GM19193 (cell line): ENCODE data around the gene NDC1.

Experiments used
- POLR2A ChIP-seq: IDR thresholded peaks from 4 replicates; pipeline ENCODE4 v1.6.1; 2011; ENCODE audit not compliant: insufficient read depth, insufficient read length; ENCODE audit errors: extremely low read depth

NDC1 gene

DNA sequence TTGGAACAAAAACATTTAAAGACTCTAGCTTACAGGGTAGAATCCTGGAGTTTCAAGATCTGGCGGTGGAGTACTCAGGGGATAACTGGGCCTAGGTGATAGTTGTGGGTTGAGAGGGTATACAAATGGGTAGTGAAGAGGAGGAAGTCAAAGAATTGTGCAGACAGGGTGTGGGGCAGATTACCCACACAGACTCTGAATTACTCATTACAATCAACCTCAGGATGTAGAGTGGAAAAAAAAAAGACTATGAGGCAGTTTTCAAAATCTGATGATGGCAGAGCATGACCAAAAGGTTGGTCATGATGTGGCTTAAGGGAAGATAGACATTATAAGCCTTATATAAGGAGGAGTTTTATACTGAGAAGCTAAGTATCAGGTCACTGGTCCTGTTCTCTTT, 55.0 kb downstream of the NDC1 start:
- TF ChIP-seq POLR2A, result no peak

DNA sequence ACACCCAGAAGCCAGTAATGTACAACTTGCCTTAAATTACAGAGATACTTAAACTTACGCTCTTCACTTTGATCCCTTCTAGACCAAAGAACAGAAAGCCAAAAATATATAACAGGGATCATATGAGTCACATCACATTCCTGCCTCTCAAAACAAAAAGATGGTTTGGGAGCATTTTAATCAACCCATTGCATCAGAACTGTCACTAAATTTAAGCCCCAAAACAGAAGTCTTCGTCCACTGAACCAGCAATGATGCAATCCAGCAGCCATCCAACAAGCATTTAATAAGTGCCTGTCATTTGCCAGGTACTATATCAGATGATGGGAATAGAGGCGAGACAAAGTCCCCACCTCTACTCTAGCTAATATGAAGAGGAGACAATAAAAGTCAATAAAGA, 56.4 kb downstream of the NDC1 start:
- no peak for TF ChIP-seq POLR2A

DNA sequence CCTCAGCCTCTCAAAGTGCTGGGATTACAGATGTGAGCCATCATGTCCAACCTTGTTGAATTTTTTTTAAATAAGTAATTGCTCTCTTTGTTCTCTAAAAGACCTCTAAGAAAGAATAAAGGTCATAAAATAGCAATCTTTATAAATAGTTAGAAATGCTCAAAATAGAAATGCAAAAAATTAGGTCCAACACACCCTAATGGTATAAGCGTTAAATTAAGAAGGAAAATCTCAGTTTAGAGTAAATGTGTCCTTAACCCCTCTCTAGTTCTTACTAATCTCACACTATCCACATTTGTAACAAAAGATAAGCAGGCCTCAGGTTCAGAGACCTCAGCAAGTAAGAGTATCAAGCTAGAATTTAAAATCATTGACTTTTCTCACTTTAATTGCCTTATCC, 60.8 kb downstream of the NDC1 start:
- no peak for TF ChIP-seq POLR2A

DNA sequence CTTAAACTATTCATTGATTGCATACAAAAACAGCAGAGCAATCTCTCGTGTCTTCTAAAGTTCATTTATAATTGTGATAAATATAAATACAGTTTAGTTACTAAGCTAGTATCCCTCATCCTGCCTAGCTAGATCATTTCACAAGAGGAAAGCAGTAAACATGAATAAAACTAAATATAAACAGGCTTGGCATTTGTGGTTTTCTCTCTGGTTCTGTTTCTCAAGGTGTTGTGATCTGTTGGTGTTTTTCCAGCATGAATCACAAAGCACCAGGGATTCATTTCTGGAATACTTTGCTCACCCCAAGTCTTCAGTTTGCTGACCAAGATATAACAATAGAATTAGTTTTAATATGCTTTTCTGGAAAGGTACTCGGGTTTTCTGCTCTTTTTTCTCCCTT, 66.4 kb downstream of the NDC1 start:
- TF ChIP-seq POLR2A, result no peak

DNA sequence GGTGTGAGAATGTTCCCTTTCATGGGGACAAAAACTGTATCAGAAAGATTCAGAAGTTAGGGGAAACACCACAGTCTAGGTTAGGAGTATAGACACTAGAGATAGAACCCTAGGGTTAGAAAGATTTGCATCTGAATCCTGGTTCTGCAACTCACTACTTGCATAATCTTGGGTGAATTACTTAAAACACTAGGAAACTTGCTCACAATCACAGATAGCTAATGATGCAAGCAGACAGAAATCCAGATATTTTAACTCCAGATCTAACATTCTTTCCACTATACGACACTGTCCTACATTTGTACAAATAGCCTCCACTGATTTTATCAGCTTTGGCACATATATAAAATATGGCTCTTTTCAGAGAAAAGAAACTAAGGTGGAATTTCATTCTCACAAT, 68.3 kb downstream of the NDC1 start:
- no peak for TF ChIP-seq POLR2A

DNA sequence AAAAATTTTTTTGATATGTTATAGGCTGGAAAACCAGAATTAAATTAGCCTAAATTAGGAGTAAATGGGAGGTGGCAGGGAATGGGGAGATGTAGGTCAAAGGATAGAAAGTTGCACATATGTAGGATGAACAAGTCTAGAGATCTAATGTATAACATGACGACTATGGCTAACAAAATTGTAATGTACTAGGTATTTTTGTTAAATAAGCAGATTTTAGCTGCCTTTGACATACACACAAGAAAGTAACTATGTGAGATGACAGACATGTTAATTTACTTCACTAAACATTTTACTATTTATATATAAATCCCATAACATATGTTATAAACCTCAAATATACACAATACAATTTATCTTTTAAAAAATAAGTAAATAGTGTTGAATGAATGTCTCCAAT, 68.9 kb downstream of the NDC1 start:
- no peak for TF ChIP-seq POLR2A

DNA sequence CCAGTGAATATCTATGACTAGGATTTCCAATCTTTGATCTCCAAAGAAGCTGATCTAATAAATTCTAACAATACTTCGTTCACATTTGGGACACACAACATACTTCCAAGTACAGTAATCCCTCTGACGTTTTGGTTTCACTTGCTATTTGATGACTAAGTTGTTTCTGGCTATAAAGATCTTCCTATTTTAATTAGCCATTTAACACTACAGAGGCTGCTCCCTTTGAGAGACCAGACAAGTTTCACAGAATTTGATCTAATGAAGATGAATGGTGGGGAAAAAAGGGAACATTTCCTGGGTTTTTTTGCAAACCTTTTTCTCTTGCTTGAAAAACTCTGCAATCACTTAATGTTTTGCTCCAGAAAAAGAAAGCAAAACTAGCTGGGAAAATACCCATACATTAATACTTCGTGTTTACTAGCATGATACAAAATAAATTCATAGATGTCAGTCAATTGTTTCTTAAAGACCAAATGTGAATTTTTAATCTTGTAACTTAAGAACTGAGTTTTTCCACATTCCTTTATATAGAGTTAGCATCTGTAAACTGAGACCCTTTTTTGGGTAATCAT, 71.2 kb downstream of the NDC1 start:
- no peak for TF ChIP-seq POLR2A

DNA sequence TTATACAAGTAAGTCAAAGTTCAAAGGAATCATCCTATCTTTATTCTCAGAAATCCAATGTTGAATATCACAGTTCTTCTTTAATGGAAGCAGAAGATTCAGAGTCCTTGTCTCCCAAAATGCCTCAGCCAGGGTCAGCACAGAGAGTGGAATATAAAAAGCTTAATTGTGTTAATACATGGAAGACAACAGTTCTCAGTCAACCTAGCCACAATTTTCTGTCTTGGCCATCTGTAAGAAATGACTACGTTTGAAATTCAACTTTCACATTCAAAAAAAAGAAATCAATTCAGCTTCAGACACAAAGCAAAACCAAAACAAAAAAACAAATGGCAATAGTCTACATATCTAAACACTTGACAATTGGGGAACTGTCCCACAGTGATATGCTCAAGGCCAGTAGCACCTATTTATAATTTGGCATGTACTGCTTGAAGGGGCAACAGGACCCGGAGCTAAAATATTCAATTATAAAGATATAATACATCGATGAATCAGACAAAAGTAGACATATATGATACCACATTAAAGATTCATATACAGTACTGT, 71.8 kb downstream of the NDC1 start:
- TF ChIP-seq POLR2A, result no peak

DNA sequence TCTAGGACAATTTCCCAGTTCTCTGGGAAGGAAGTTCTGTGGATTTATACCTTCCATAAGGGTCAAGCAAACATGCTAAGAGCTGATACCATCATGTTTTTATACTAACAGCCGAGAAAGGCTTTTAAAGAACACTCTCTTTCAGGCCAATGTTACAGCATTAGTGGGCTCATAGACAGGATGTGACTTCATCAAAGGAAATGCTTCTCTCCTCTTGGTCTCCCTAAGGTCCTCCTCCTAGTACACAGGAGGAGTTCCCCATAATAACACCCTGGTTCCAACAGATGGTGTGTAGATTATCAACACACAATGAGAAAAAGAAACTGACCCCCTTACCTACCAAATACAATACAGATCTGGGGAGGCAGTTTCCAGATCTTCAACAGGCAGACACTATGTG, 72.4 kb downstream of the NDC1 start:
- no peak for TF ChIP-seq POLR2A

DNA sequence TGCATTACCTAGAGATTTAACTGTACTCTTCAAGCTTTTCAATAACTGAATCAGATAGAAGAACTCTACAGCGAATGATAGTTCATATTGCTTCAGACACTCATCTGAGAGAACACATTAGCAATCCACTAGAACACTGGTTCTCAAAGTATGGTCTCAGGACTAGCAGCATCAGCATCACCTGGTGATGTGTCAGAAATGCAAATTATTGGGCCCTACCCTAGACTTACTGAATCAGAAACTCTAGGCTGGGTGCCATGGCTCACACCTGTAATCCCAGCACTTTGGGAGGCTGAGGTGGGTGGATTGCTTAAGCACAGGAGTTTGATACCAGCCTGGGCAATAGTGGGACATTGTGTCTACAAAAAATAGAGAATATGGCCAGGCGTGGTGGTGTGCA, 74.2 kb downstream of the NDC1 start:
- TF ChIP-seq POLR2A, result no peak

DNA sequence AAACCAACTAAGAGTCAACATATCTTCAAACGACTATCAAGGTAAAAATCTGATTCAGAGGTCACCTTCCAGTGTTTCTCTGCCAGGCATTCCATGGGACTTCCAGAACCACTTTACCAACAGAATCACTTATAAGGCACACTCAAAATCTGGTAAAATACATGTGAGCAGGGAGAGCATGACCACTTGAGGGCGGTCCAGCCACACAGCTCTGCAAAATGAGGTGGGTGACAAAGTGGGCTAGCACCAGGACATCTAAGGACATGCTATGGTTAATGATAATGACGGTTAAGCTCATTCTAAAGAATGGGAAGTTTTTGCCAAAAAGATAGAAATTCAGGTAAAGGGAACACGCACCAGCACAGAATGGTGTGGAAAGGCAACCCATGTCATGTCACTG, 74.6 kb downstream of the NDC1 start:
- no peak for TF ChIP-seq POLR2A

DNA sequence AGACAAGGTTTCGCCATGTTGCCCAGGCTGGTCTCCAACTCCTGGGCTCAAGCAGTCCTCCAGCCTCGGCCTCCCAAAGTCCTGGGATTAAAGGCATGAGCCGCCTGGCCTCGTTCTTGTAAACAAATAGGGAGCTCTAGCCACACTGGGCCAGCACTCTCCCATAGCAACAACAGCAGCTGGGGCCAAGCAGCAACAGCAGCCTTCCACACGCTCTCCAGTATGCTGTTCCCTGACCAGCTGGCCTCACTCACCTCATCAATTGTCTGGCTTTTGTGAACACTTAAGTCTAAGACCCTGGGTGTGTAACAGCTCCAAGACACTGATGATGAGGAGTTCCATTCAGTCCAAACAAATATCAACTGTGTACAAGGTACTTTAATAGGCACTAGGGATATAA, 82.2 kb downstream of the NDC1 start:
- TF ChIP-seq POLR2A, result no peak

DNA sequence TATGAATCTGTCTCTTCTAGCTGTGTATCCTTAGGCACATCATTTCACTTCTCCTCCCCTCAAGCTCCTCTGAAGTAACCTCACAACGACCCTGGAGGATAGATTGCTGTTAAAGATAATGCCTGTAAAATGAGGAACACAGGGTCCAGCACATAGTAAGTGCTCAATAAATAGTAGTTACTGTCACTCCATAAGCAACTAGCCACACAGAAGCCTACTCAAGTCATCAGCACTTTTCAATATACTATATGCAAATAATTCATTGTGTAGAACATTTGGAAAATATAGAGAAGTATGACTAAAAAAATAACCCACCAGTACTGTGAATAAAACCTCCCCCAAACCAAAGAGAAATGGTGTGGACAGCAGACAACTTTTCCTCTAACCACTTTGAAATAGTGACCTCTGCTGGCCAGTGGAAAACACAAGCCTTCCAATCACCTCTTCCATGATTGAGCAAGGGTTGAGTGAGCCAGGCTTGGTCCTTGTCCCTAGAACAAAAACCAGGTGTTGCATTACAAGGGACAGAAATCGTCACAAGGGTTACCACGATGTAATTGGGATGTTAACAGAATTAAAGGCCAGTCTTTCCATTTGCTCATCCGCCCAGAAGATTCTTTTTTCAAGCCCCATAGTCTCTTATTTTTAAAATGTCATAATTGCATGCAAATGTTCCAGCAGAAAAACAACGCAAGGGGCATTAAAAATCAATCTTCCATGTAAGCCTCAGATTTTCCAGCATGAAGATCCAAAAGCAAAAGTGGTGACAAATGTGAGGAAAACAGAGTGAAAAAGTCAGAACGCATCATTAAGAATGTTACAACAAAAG, 83.4 kb downstream of the NDC1 start:
- no peak for TF ChIP-seq POLR2A

DNA sequence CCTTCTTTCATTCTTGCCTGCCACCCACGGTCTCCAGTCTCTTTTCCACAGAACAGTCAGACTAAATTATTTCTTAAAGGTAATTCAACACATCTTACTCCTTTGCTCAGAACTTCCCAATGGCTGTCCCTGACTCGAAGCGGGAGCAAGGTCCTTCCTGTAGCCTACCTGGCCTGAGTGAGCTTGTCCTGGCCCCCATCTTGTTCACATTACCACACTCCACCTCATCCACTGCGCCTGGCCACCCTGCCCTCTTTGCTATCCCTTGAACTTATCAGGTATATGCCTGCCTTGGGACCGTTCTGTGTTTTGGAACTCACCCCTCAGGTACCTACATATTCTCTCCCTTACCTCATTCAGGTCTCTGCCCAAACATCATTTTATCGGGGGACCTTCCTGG, 85.8 kb downstream of the NDC1 start:
- TF ChIP-seq POLR2A, result no peak

DNA sequence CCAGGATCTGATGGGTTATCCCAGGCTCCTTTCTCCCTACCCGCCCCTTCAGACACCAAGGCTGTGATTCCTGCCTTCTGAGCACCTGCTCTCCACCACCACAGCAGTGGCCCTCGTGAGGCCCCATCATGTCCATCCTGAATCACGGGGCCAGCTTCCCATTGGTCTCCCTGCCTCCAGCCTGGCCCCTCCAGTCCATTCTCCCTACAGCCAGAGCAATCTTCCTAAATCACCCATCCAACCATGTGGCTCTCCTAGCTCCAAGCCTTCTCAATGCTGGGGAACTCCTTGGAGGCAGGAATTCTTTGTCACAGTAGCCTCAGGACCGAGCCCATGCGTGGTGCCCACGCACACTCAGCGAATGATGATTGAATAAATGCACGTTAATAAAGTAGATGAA, 90.3 kb downstream of the NDC1 start:
- no peak for TF ChIP-seq POLR2A

DNA sequence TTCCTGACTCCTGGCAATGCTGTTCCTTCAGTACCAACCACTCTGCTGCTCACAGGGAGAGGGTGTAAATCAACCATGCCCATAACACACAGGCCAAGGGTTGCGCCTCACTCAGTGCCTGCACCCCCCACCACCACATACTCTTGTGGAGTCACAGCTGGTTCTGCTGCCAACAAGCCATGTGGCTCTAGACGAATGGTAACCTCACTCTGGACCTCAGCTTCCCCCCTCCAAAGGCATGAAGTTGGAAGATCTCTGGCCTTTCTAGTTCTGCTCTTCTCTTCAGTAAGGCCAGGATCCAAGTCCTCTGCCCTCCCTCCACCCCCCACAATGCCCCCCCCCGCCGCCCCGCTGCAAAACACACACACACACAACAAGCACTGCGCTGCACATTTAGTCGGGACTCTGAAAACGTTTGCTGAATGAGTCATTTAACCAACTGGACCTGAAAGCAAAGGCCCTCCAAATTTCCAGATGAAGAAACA, 97.4 kb downstream of the NDC1 start:
- no peak for TF ChIP-seq POLR2A
